Right forelimb (tissue), 1 donor: ENCODE results near the gene DUSP8.
"Not testable (repeated sequence)": the region's sequence is repeated elsewhere in the genome, so short reads cannot be mapped to it uniquely, and the experiment has no call there.

Source experiments
- DNase-seq: peaks from one replicate; pipeline ENCODE4 v3.0.0-alpha.2; 2018

Gene DUSP8, protein sequence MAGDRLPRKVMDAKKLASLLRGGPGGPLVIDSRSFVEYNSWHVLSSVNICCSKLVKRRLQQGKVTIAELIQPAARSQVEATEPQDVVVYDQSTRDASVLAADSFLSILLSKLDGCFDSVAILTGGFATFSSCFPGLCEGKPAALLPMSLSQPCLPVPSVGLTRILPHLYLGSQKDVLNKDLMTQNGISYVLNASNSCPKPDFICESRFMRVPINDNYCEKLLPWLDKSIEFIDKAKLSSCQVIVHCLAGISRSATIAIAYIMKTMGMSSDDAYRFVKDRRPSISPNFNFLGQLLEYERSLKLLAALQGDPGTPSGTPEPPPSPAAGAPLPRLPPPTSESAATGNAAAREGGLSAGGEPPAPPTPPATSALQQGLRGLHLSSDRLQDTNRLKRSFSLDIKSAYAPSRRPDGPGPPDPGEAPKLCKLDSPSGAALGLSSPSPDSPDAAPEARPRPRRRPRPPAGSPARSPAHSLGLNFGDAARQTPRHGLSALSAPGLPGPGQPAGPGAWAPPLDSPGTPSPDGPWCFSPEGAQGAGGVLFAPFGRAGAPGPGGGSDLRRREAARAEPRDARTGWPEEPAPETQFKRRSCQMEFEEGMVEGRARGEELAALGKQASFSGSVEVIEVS

DNA sequence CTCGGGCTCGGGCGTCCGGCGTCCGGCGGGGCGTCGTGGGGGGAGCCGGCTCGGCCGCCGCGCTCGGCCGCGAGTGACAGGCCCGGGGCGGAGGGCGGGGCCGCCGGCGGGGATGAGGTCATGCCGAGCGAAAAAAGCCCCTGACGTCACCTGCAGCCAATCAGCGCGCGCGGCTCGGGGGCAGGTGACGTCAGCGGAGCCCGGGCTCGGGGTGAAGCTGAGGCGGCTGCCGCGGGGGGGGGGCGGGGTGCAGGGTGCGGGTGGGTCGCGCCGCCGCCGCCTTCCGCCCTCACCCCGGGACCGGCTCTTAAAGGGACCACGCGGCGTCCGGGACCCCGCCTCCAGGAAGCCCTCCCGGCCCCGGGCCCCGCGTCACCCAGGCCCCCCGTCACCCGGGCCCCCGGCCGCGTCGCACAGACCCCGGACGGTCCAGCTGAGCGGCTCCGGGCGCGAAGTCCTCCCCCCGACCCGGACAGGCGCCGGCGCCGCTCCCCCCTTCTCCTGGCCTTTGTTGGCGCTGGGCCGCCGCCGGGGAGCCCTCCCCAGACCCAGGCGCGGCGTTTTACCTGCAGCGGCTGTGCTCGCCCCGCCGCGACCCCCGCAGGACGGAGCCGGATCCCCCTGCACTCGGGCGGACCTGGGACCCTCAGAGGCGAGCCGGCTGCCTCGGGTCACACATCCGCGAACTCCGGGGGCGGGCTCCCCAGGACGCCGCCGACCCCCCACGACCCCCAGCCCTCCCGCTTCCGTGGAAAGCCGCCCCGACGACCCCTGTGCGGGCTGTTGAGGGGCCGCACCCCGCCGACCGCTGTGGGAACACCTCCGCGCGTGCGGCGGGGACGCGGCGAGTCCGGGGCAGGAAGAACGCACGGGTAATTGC lies at the start of gene DUSP8:
Gene DUSP8, minus strand, starts transcription at position 75 of the 880 bp plus-strand sequence. CDS start 6,445 bp downstream, outside the sequence.
- peak; percentile 92 for DNase-seq

DNA sequence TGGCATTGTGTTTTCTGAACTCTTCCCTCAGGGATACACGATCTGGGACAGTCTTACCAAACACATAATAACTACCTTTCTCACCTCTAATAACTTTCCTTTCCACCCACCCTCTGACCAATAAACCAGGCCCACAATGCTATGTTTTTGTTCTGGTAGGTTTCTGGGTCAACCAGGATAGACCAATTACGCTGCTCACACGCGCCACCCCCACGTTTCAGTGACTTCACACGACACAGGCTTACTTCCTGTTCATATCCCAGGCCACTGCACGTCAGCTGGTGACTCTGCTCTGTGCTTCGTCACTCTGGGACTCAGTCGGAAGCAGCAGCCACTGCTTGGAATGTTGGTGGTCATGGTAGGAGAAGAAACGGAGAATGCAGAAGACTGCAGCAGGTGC lies 47.4 kb upstream of the DUSP8 start:
- no peak for DNase-seq

DNA sequence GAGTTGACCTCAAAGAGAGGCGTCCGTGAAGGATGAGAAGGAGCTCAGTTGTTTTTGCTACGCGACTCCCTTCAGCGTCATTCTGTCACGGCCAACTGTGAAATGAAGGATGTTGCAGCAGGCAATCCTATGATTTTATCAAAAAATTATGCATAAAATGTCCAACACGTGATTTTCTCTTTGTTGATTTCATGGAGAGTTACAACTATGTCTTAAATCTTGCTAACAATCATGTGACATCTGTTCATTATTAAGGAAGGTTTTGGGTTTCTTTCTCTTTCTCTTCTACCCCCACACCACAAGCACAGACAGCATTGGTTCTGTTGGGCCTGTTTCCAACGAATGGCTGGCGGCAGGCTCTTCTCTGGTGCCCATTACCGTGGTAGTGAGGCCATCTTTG lies 46.2 kb upstream of the DUSP8 start:
- no peak for DNase-seq

DNA sequence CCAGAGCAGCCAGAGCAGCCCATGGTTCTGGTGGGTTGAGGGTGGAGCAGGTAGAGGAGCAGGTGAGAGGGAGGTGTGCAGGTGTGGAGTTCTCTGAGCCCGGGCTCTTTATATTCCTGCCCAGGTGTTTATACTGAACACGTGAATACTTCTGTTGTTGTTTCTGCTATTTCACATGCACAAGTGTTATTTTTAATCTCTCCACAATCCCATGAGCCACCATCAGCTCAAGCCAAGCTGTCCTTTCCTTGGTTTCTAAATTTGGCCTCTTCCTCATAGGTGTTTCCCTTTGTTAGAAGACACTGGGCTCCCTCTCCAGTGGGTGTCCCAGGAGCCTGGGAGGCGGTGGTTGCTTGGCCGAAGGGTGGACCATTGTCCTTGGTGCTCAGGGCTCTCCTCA lies 36.3 kb upstream of the DUSP8 start, which contains the start of gene KRTAP5-3:
Gene KRTAP5-3, minus strand, starts transcription at position 101 of the 400 bp plus-strand sequence. Its CDS starts 78 bp downstream, at position 23.
- no peak for DNase-seq

DNA sequence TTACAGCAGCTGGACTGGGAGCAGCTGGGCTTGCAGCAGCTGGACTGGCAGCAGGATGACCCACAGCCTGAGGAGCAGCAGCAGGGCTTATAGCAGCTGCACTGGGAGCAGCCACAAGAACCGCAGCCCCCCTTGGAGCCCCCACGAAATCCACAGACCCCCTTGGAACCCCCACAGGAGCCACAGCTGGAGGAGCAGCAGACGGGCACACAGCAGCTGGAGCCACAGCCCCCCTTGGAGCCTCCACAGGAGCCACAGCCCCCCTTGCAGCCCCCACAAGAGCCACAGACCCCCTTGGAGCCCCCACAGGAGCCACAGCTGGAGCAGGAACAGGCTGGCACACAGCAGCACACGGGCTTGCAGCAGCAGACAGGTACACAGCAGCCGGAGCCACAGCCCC lies 35.8 kb upstream of the DUSP8 start:
- DNase-seq, result not testable (repeated sequence)

DNA sequence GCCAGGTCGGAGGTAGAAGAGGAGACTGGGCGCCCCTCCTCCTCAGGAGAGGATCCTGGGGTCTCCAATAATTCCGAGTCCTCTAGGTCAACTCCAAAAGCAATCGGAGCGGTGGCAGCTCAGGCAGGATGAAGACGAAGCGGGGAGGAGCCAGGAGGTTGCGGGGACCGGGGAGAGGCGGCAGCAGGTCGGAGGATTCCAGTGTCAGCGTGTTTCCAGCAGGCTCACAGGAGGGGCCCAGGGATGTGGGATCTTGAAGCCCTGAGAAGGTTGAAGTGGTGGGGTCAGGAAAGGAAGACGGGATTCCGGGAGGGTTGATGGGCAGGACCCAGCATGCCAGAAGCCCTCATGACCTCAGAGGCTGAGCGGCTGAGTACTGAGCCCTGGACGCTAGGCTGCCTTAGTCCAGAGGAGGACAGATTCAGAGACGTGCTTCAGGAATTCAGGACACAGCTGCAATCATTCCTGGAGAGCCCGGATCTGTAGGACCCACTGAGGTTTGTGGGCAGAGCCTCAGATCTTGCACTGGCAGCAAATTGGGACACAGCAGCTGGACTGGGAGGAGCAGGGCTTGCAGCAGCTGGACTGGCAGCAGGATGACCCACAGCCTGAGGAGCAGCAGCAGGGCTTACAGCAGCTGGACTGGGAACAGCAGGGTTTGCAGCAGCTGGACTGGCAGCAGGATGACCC lies 35.2 kb upstream of the DUSP8 start:
- DNase-seq, result not testable (repeated sequence)

DNA sequence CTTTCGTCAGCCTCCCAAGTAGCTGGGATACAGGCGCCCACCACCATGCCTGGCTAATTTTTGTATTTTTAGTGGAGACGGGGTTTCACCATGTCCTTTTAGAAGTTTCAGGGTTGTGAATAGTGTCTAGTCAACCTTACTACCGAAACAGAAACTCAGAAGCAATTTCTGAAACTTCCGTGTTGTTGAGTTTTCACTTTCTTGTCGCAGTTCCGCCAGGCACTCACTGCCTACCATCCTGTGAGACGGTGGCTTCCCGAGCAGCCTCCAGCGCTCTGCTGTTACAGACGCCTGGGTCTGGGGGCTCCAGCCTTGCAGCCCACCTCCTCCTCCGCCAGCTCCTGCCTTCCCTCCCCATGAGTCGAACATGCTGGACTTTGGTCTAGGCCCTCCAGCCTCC lies 33.9 kb upstream of the DUSP8 start:
- not testable (repeated sequence) for DNase-seq

DNA sequence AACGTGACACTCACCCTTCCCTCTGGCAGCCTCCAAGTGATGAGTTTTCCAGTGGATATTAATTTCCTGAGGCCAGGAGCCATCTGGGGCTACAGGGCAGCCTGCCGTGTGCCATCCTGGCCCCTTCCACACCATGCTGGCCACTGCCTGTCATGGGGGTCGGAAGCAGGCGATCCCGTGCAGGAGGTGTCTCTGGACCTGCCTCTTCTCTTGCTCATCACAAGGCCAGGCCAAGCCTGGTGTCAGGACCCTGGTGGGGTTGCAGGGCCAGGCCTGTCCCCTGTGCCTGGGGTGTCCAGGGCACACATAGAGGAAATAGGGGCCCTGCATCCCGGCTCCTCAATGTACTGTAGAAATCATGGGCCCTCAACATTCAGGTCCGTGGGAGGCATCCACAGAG lies 32.6 kb upstream of the DUSP8 start:
- DNase-seq, result no peak

DNA sequence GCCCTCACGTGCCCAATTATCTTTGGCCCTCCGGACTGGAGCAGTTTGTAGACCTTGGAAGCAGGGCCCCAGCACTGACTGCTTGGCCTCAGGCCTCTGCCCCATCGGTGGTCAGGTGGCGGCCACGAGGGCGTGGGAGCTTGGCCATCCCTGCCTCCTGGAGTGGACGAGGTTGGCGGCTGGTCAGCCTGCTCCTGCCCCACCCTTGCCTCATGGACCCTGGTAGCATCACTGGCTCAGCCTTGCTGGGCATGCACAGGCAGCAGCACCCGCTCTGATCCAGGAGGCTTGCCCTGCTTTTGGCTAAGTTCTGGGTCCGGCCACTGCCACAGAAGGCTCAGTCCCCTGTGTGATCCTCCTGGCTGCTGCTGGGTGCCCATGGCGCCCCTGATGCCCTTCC lies 32.1 kb upstream of the DUSP8 start:
- no peak for DNase-seq

DNA sequence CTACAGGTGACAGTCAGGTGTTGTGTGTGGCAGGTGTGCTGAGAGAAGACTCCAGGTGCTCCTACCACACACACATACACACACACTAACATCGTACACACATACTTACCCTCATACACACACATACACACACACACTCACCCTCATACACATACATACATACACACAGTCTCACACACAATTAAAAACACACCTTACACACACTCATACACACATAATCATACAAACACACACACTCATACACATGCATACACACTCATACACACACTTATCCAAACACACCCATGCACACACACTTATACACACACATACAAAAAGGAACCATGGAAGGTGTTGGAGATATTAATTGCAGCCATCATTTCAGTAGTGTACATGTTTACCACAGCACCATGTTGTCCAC lies 31.6 kb upstream of the DUSP8 start:
- DNase-seq, result no peak

DNA sequence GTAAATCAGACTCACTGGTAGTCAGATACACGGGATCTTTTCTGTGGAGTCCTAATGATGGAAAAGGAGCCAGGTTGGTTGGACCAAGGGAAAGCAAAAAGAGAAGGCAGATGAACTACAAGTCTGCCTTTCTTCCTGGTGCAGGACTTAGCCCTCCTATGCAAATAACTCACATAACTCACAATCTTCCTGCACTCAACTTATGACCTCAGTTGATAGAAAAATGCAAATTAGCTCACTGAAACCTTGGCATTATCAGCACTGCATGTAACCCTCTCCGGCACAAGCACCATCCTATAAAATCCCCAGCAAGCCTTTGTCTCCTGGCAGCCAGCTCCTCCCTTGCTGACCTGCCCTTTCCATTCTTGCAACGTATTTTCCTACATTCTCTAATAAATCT lies 29.6 kb upstream of the DUSP8 start:
- DNase-seq, result not testable (repeated sequence)

DNA sequence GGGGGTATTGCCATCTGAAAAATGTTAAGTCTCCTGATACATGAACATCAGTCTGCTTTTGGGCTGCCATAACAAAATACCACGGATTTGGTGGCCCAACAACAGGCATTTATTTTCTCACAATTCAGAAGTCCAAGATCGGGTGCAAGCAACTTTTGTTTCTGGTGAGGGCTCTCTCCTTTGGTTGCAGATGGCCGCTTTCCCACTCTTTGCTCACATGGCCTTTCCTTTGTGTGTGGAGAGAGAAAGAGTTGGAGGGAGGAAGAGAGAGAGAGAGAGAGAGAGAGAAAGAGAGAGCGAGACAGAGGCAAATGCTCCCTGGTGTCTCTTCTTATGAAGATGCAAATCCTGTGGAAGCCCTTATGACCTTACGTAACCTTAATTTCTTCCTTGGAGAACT lies 28.6 kb upstream of the DUSP8 start:
- no peak for DNase-seq

DNA sequence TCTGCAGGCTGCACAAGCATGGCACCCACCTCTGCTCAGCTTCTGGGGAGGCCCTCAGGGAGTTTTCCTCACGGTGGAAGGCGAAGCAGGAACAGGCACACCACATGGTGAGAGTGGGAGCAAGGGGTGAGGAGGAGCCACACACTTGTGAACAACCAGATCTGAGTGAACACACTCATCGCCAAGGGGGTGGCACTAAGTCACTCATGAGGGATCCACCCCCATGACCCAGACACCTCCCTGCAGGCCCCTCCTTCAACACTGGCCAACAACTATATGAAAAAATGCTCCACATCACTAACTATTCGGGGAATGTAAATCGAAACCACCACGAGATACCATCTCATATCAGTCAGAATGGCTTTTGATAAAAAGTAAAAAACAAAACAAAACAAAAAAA lies 26.7 kb upstream of the DUSP8 start:
- no peak for DNase-seq

DNA sequence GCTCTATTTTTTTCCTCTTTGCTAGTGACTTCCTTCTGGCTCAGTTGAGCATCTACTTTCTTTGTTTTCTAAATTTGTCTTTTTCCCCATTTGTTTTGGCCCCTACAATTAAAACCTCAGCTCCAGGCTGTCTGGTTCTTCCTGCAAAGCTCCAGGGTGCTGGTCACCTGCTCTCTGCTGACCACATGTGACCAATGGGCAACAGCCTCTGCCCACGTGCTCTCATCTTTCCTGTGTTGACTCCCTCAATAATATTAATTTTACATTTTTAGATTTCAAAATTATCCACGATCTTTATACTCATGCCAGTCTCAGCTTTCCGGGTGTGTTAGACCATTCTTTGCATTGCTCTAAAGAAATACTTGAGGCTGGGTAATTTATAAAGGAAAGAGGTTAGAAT lies 26.3 kb upstream of the DUSP8 start:
- DNase-seq, result not testable (repeated sequence)

DNA sequence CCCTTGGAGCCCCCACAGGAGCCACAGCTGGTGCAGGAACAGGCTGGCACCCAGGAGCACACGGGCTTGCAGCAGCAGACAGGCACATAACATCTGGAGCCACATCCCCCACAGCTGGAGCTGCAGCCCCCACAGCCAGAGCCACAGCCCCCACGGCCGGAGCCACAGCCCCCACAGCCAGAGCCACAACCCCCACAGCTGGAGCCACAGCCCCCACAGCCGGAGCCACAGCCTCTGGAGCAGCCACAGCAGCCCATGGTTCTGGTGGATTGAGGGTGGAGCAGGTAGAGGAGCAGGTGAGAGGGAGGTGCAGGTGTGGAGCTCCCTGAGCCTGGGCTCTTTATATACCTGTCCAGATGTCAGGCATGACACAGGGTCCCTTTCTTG lies 25.9 kb upstream of the DUSP8 start, which contains the start of gene KRTAP5-2:
Gene KRTAP5-2, minus strand, starts transcription at position 301 of the 387 bp plus-strand sequence. Its CDS starts 44 bp downstream, at position 257.
- DNase-seq, result no peak

DNA sequence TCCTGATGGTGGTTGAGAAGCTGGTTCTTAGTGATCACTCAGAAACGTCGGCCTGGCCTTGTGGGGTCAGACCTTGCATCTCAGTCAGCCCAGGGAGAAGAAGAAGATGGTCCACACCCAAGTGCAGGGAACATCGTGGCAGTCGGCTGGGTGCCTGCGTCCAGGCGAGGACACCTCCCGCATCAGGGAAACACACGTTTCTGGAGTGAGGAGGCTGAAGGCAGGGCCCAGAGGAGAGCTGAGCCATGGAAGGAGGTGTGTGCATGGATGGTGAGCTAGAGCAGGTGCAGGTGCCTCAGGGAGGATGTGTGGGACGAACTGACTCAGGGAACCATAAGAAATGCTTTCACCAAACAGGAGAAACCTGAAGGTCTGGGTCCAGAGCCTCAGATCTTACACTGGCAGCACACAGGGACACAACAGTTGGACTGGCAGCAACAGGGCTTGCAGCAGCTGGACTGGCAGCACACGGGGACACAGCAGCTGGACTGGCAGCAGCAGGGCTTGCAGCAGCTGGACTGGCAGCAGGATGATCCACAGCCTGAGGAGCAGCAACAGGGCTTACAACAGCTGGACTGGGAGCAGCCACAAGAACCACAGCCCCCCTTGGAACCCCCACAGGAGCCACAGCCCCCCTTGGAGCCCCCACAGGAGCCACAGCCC lies 25.4 kb upstream of the DUSP8 start:
- DNase-seq, result peak; percentile 53

DNA sequence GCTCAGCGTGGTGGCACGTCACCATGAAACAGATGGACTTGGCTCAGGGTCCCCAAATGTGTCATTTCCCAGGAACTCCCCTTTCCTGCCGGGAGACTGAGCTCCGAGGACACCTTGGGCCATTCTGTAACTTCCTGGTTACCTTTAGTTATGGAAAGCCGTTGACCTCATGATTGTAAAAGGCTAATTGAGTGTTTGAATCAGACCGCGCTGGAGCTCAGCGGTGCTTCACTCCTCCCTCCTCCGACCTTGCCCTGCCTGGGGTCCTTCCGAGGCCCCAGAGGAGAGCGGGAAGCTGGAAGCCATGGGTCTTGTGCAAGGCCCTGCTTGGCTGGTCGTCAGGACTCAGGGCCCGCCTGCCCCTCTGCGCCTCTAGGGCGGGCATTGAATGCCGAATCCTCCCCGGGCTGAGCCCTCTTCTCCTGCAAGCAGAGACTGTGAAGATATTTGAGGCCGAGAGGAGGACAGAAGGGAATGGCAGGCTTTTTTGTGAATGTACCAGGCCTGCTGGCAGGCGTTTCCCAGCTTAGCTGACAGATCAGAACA lies 24.6 kb upstream of the DUSP8 start:
- DNase-seq, result not testable (repeated sequence)

DNA sequence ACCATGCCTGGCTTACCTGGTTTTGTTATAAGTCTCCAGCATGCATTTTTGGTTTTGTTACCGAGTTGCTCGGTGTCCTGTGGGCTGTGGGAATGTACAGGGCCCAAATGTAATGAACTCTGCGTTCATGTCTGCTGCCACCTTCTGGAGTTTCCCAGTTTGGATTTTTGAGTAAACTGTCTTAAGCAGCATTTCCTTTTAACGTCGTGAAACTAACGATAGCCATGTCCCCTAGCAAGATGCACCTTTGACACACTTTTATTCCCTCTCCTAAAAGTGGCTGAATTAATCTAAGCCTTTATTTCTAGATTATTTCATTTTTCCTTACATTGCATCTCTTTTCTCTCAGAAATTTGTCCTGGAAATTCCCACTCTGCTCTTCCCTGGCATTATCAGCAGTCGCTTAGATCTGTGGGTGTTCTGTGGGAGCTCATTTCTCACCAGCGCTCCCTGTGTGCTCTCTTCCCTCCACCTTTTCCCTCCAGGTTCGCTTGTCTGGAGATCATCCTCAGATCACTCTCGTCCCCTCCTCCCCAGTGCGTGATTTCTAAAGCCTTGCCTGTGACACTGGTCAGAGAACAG lies 24.0 kb upstream of the DUSP8 start:
- not testable (repeated sequence) for DNase-seq

DNA sequence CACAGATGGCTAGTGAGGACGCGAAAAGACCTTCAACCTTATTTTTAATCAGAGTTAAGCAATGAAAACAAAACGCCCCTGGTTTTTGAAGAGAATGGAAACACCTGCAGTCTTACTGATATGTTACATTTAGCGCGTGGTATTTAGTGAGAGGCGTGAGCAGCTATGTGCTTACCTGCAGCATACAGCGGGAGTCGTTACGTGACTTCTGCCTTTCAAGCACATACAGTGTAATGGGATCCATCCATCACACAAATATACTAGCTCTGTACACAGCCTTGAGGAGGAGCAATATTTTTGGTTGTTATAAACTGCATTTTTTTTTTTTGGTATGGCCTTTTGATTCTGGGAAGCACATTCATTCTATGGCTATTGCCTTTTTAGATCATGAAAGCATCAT lies 20.6 kb upstream of the DUSP8 start:
- no peak for DNase-seq

DNA sequence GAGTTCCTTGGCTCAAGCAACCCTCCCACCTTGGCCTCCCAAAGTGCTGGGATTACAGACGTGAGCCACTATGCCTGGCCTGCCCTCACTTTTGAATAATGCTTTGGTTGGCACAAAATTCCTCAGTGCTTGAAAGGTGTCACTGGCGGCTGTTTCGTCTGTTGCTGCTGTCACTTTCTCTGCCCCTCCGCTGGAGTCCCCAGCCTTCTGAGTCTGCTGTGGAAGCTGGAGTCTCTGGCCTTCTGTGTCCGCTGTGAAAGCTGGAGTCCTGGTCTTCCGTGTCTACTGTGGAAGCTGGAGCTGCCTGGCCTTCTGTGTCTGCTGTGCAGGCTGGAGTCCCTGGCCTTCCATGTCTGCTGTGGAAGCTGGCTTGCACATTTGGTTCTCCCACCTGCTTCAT lies 17.9 kb upstream of the DUSP8 start:
- no peak for DNase-seq
